OCI-LY3 (cell line): ENCODE data around the gene CASQ2.

ENCODE experiments used
- H2AFZ ChIP-seq: fragments of 200-600, 300-600 bp; shearing (Covaris generic); 2 replicates; pipeline ENCODE4 v1.6.0; 2014; ENCODE audit warnings: antibody characterized with exemption, low read depth, low read length
- H3K27ac ChIP-seq: fragments of 200-600, 300-600 bp; sonication (generic); 2 replicates; pipeline ENCODE4 v1.5.1; 2014; ENCODE audit warnings: mild to moderate bottlenecking, low read length, moderate library complexity, mixed read lengths
- H3K27me3 ChIP-seq: fragments of 200-600, 300-600 bp; sonication (generic); 2 replicates; pipeline ENCODE4 v1.6.1; 2014; ENCODE audit warnings: low read depth, low read length, mixed read lengths
- H3K36me3 ChIP-seq: fragments of 200-600, 300-600 bp; sonication (generic); replicated peaks from 2 replicates; pipeline ENCODE3; 2014; ENCODE audit warnings: low read depth, low read length, mixed read lengths
- H3K4me1 ChIP-seq: fragments of 300-600, 200-600 bp; sonication (generic); 2 replicates; pipeline ENCODE4 v1.6.1; 2014; ENCODE audit warnings: low read length, mixed read lengths
- H3K4me2 ChIP-seq: fragments of 200-600, 300-600 bp; sonication (generic); 2 replicates; pipeline ENCODE4 v1.6.1; 2014; ENCODE audit warnings: low read length, mixed read lengths
- H3K4me3 ChIP-seq: fragments of 300-600, 200-600 bp; sonication (generic); 2 replicates; pipeline ENCODE4 v1.5.1; 2014; ENCODE audit warnings: antibody characterized with exemption, mild to moderate bottlenecking, low read length, moderate library complexity
- H3K79me2 ChIP-seq: fragments of 300-600, 200-600 bp; shearing (Covaris generic); 2 replicates; pipeline ENCODE4 v1.6.1; 2014; ENCODE audit warnings: mild to moderate bottlenecking, low read length, mixed read lengths
- H3K9ac ChIP-seq: fragments of 300-600, 200-600 bp; shearing (Covaris generic); 2 replicates; pipeline ENCODE4 v1.6.0; 2014; ENCODE audit warnings: mild to moderate bottlenecking, low read length, moderate library complexity
- H3K9me3 ChIP-seq: fragments of 200-600, 300-600 bp; shearing (Covaris generic); 2 replicates; pipeline ENCODE4 v1.6.1; 2014; ENCODE audit warnings: low read length, mixed read lengths; ENCODE audit not compliant: insufficient read depth
- H4K20me1 ChIP-seq: fragments of 200-600, 300-600 bp; sonication (generic); 2 replicates; pipeline ENCODE4 v1.6.1; 2016; ENCODE audit warnings: low read length, mixed read lengths; ENCODE audit not compliant: insufficient read depth
- EZH2phosphoT487 ChIP-seq: fragments of 200-600 bp; shearing (Covaris generic); IDR thresholded peaks from 2 replicates; pipeline ENCODE4 v1.6.1; 2018; ENCODE audit warnings: antibody characterized with exemption, mixed run types, low read depth
- TF ChIP-seq, protein P1 (sequence below): fragments of 200-600, 300-600 bp; sonication (generic); IDR thresholded peaks from 2 replicates; pipeline ENCODE4 v1.5.1; 2014; ENCODE audit warnings: antibody characterized with exemption, low read length, low read depth

CASQ2 gene

DNA sequence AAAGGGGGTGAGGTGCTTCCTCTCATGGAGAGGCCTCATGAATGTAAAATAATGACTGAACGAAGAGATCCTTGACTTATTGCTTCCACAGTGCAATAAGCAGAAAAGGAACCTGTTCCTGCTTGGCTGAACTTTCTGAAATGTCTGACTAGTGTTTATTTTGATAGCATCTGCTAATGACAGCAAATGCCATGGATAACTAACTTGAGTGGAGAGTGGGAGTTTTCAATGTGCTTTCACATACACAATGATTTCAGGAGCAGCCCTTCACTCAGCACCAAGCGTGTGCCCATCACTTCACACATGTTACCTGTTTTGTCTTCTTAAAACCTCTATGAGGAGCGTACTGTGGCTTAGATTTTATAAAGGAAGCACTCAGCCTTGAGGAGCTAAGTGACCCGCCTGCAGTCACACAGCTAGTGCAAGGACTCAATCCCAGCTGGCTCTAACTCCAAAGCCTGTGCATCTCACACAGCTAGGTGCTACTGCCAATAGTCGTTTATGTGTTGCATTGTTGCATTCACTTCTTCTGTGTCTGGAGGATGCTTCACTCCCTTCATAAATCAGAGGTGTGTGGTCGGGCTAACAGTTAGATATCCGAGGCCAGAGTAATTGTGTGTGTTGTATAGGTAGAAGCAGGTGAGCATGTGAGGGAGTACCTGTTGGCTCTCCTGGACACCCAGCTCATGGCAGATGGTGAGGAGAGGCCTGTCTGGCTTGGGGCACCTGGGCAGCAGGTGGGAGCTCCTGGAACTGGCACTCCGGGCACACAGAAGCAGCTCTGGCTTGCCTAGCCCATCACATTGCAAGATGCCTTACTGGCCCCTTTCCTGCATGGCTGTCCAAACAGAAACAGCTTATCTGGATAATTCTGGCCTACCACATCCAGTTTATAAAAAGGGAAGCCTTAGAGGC is 12.8 kb downstream of the CASQ2 start:
- no peak for TF ChIP-seq EZH2phosphoT487
- TF ChIP-seq, protein P1, sequence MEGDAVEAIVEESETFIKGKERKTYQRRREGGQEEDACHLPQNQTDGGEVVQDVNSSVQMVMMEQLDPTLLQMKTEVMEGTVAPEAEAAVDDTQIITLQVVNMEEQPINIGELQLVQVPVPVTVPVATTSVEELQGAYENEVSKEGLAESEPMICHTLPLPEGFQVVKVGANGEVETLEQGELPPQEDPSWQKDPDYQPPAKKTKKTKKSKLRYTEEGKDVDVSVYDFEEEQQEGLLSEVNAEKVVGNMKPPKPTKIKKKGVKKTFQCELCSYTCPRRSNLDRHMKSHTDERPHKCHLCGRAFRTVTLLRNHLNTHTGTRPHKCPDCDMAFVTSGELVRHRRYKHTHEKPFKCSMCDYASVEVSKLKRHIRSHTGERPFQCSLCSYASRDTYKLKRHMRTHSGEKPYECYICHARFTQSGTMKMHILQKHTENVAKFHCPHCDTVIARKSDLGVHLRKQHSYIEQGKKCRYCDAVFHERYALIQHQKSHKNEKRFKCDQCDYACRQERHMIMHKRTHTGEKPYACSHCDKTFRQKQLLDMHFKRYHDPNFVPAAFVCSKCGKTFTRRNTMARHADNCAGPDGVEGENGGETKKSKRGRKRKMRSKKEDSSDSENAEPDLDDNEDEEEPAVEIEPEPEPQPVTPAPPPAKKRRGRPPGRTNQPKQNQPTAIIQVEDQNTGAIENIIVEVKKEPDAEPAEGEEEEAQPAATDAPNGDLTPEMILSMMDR, result no peak
- H3K79me2 ChIP-seq, result no peaks in the 10 kb centered on the region
- no peaks in the 10 kb centered on the region for H4K20me1 ChIP-seq
- no peaks in the 10 kb centered on the region for H3K27me3 ChIP-seq
- H2AFZ ChIP-seq, result no peak overlapping the region
- H3K4me2 ChIP-seq, result no peak overlapping the region
- no peaks in the 10 kb centered on the region for H3K9me3 ChIP-seq
- no peak overlapping the region for H3K4me3 ChIP-seq
- H3K36me3 ChIP-seq, result no peaks in the 10 kb centered on the region
- H3K9ac ChIP-seq, result no peak overlapping the region
- no peak overlapping the region for H3K27ac ChIP-seq
- H3K4me1 ChIP-seq, result no peaks in the 10 kb centered on the region

DNA sequence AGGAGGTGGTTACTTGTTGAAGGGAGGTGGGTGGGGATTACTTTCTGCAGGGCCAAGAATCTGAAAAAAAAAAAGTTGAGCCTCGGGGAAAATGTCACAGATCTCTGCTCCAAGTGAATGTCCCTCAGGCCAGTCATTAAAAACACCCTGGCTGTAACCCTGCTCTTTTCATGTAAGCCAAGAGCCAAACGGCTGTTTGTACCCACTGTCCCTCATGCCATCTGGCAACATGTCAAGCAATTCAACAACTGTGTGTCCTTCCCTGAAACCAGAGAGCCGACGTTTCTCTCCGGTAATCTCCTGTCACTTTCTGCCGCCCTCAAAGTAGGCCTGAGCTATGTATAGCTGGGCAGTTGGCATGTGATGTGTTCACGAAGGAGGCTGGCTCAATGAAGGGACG is 14.7 kb downstream of the CASQ2 start:
- no peaks in the 10 kb centered on the region for H4K20me1 ChIP-seq
- H3K79me2 ChIP-seq, result no peaks in the 10 kb centered on the region
- no peaks in the 10 kb centered on the region for H3K36me3 ChIP-seq
- H3K4me2 ChIP-seq, result no peak overlapping the region
- H3K4me1 ChIP-seq, result no peaks in the 10 kb centered on the region
- no peak overlapping the region for H2AFZ ChIP-seq
- no peak overlapping the region for H3K4me3 ChIP-seq
- TF ChIP-seq, protein P1, result no peak
- no peak for TF ChIP-seq EZH2phosphoT487
- no peak overlapping the region for H3K27ac ChIP-seq
- no peaks in the 10 kb centered on the region for H3K27me3 ChIP-seq
- no peaks in the 10 kb centered on the region for H3K9me3 ChIP-seq
- H3K9ac ChIP-seq, result no peak overlapping the region

DNA sequence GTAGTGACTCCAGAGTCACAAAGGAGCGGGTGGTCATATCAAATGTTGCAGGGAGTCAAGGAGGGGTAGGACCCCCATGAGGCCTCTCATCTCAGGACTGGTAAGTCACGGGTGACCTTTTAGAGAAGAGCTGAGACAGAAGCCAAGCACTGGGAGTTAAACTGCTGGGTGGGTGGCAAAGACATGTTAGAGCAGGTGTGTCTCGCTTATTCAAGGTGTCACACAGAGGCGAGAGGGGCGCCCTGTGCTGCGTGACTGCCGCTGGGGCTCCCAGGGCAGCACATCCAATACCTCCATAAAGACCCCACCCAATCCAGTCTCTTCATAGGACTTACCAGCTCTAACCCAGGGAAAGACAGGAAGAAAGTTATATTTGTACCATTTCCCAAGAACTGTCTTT is 15.2 kb downstream of the CASQ2 start:
- Histone ChIP-seq H3K4me1 (no peaks in the 10 kb centered on the region), H2AFZ (no peak overlapping the region), H3K36me3 (no peaks in the 10 kb centered on the region), H3K9ac (no peak overlapping the region), H3K79me2 (no peaks in the 10 kb centered on the region), H4K20me1 (no peaks in the 10 kb centered on the region), H3K27ac (no peak overlapping the region), H3K27me3 (no peaks in the 10 kb centered on the region), H3K4me2 (no peak overlapping the region), H3K4me3 (no peak overlapping the region), H3K9me3 (no peaks in the 10 kb centered on the region)
- no peak for TF ChIP-seq EZH2phosphoT487
- TF ChIP-seq, protein P1, result no peak

DNA sequence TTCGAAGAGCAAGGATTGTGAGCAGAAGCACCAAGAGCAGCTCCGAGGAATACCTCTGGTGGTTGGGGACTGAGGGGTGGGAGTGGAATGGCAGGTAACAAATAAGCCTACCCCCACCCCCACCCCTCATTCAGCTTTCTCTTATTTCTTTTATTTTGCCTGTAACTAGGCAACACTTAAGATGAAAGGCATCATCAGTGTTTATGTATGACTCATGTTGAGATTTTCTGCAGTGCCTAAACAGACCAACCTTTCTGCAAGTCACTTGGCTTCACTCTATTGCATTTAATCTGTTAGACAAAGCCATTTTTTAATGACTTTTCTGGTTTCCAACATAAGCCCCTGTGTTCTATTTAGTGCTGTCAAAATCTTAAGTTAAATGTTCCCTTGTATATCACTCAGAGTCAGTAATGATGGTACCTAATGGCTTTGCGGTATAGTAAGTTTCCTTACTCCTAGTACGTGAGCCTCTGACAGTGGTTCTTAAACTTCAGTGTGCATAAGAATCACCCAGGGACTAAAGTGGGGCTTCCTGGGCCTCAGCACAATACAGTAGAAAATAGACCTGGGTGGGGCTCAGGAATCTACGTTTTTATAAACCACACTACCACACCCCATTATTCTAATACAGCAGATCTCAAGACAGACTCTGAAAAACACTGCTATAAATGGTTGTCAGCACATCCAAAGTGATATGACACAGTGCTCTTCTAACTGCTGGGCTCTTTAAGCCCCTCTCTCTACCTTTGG is 19.9 kb downstream of the CASQ2 start:
- no peak for TF ChIP-seq EZH2phosphoT487
- TF ChIP-seq, protein P1, result no peak
- Histone ChIP-seq H3K36me3 (no peaks in the 10 kb centered on the region), H3K4me2 (no peak overlapping the region), H3K4me1 (no peaks in the 10 kb centered on the region), H3K79me2 (no peaks in the 10 kb centered on the region), H3K9ac (no peak overlapping the region), H3K4me3 (no peak overlapping the region), H3K27me3 (no peaks in the 10 kb centered on the region), H3K9me3 (no peaks in the 10 kb centered on the region), H2AFZ (no peak overlapping the region), H3K27ac (no peak overlapping the region), H4K20me1 (no peaks in the 10 kb centered on the region)
